Ishikawa (cell line): ENCODE measurements around the gene CCDC137.

Experiments used
- CEBPB ChIP-seq: IDR thresholded peaks from 2 replicates; pipeline ENCODE4 v1.6.1; 2012
- CREB1 ChIP-seq: IDR thresholded peaks from 2 replicates; pipeline ENCODE4 v1.6.1; 2012; ENCODE audit warnings: low read depth
- EGR1 ChIP-seq: IDR thresholded peaks from 2 replicates; pipeline ENCODE4 v1.6.1; 2012
- EP300 ChIP-seq: IDR thresholded peaks from 2 replicates; pipeline ENCODE4 v1.6.1; 2012; ENCODE audit warnings: borderline replicate concordance
- FOXM1 ChIP-seq: IDR thresholded peaks from 2 replicates; pipeline ENCODE4 v1.6.1; 2012; ENCODE audit warnings: low read depth, borderline replicate concordance
- NFIC ChIP-seq: IDR thresholded peaks from 2 replicates; pipeline ENCODE4 v1.6.1; 2012
- RAD21 ChIP-seq: IDR thresholded peaks from 2 replicates; pipeline ENCODE4 v1.6.1; 2012; ENCODE audit warnings: low read depth
- TAF1 ChIP-seq: IDR thresholded peaks from 2 replicates; pipeline ENCODE4 v1.6.1; 2012; ENCODE audit warnings: low read depth, mild to moderate bottlenecking
- TCF12 ChIP-seq: IDR thresholded peaks from 2 replicates; pipeline ENCODE4 v1.6.1; 2012; ENCODE audit warnings: low read depth
- TEAD4 ChIP-seq: IDR thresholded peaks from 2 replicates; pipeline ENCODE4 v1.6.1; 2012
- YY1 ChIP-seq: IDR thresholded peaks from 2 replicates; pipeline ENCODE4 v1.6.1; 2012; ENCODE audit warnings: low read depth
- ZBTB7A ChIP-seq: IDR thresholded peaks from 2 replicates; pipeline ENCODE4 v1.6.1; 2012; ENCODE audit warnings: low read depth
- TF ChIP-seq, protein P1 (sequence below): IDR thresholded peaks from 2 replicates; pipeline ENCODE4 v1.6.1; 2012
- TF ChIP-seq, protein P2 (sequence below): IDR thresholded peaks from 2 replicates; pipeline ENCODE4 v1.6.1; 2012
- TF ChIP-seq, protein P3 (sequence below): IDR thresholded peaks from 2 replicates; pipeline ENCODE4 v1.6.1; 2012; ENCODE audit warnings: low read depth, mild to moderate bottlenecking

CCDC137 gene

DNA sequence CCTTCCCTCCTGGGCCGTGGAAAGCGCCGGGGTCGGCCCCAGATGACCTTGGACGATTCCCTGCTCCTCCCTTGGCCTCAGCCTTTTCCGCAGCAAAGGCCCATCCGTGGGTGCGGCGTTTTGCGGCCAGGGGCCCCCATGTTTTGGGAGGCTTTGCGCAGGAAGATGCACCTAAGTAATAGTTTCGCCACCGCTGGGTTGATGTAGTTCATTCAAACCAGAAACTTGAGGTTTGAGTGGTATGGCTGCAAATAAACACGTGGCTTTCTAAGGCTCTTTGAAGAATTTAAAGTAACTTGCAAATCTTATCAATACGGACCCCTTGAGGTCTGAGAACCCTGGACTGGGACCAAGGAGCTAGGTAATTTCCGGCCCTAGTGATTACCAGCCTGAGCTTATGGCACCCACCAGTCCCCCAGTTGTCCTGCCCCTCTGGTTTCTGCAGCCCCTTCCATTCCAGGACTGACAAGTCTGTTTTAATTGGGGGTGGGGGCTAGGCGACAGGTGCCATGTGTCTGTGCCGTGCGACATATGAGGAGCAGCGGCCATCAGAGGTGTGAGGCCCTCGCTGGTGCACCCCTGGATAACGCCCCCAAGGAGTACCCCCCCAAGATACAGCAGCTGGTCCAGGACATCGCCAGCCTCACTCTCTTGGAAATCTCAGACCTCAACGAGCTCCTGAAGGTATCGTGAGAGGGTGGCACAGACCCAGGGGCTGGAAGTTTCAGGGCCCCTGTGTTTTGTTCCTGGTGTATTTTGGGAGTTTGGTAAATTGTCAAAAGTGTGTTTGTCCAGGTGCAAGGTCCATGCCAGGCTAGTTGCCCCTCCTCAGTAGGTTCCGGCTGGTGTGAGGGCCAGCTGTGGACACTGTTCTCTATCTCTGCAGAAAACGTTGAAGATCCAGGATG is 37.5 kb downstream of the CCDC137 start:
- TF ChIP-seq EGR1 (no peak), TAF1 (no peak), TCF12 (no peak), RAD21 (no peak), EP300 (no peak), FOXM1 (no peak)

DNA sequence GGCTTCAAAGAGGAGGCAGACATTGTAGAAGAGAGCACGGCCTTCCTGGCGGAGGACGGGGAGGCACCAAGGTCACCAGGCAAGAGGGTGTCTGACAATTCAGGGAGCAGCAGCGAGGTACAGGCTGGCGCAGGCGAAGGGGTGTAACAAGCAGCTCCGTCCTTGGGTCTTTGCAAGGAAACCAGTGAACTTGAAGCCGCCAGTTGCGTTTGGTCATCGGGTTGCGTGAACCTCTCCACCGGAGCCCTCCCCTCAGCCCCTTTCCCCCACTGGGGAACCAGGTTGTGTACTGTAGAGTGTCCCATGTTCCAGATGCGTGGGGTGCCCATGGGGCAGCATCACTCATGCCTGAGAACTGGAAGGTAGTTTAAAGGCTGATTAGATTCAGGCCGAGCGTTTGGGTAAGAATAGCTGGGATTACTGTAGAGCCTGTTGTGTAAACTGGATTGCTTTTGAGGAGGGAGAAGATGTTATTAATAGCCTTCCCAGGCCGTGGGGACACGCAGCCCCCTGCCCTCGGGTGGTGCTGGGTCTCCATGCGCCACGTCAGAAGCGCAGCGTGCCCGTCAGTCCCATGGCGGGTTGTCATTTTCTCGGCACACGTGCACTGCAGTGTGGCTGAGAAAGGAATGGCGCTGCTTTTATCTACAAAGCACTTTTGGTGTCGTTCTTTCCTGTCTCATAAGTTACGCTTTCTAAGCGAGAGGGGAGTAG is 39.1 kb downstream of the CCDC137 start:
- TF ChIP-seq RAD21 (no peak), TEAD4 (no peak), NFIC (no peak), TCF12 (no peak), YY1 (no peak), FOXM1 (no peak), TAF1 (no peak), EP300 (no peak), EGR1 (no peak), ZBTB7A (no peak), CREB1 (no peak), CEBPB (no peak)
- TF ChIP-seq, protein P1, sequence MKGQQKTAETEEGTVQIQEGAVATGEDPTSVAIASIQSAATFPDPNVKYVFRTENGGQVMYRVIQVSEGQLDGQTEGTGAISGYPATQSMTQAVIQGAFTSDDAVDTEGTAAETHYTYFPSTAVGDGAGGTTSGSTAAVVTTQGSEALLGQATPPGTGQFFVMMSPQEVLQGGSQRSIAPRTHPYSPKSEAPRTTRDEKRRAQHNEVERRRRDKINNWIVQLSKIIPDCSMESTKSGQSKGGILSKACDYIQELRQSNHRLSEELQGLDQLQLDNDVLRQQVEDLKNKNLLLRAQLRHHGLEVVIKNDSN: no peak
- TF ChIP-seq, protein P2, sequence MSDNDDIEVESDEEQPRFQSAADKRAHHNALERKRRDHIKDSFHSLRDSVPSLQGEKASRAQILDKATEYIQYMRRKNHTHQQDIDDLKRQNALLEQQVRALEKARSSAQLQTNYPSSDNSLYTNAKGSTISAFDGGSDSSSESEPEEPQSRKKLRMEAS: no peak
- TF ChIP-seq, protein P3, sequence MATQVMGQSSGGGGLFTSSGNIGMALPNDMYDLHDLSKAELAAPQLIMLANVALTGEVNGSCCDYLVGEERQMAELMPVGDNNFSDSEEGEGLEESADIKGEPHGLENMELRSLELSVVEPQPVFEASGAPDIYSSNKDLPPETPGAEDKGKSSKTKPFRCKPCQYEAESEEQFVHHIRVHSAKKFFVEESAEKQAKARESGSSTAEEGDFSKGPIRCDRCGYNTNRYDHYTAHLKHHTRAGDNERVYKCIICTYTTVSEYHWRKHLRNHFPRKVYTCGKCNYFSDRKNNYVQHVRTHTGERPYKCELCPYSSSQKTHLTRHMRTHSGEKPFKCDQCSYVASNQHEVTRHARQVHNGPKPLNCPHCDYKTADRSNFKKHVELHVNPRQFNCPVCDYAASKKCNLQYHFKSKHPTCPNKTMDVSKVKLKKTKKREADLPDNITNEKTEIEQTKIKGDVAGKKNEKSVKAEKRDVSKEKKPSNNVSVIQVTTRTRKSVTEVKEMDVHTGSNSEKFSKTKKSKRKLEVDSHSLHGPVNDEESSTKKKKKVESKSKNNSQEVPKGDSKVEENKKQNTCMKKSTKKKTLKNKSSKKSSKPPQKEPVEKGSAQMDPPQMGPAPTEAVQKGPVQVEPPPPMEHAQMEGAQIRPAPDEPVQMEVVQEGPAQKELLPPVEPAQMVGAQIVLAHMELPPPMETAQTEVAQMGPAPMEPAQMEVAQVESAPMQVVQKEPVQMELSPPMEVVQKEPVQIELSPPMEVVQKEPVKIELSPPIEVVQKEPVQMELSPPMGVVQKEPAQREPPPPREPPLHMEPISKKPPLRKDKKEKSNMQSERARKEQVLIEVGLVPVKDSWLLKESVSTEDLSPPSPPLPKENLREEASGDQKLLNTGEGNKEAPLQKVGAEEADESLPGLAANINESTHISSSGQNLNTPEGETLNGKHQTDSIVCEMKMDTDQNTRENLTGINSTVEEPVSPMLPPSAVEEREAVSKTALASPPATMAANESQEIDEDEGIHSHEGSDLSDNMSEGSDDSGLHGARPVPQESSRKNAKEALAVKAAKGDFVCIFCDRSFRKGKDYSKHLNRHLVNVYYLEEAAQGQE: no peak

DNA sequence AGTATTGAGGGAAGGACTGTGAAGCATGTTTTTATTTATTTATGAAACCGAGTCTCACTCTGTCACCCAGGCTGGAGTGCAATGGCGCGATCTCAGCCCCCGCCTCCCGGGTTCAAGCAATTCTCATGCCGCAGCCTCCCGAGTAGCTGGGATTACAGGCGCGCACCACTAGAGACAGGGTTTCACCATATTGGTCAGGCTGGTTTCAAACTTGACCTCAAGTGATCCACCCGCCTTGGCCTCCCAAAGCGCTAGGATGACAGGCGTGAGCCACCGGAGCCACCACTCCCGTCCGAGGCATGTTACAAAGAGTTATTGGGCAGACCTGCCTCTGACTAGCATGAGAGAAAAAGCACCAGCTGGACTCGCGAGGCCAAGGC is 39.7 kb downstream of the CCDC137 start:
- TF ChIP-seq CEBPB (no peak), FOXM1 (no peak), EP300 (no peak)

DNA sequence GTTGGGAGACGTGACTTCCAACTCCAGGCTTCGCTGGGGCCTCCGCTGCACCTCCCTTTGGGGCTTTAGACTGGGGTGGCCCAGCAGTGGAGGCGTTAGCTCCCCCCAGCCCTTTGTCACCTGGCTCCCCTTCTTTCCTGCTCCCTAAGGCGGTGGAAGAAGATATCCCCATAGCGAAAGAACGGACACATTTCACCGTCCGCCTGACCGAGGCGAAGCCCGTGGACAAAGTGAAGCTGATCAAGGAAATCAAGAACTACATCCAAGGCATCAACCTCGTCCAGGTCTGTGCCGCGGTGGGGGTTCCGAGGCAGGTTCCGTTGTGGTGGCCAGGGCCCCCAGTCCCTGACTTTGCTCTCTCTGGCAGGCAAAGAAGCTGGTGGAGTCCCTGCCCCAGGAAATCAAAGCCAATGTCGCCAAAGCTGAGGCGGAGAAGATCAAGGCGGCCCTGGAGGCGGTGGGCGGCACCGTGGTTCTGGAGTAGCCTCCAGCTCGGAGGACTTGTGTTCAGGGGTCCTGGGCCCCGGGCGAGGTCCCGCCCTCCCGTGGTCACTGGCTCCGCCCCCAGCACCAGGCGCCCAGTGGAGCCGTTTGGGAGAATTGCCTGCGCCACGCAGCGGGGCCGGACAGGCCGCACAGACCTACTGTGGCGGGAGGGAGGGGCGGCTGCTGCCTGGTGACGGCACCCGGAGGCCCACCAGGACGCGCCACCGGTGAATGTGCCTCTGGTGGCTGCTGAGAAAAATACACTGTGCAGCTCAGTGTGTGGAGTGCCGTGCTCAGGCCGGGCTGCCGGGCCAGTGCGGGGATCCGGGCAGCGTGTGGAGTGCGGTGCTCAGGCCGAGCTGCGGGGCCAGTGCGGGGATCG is 40.5 kb downstream of the CCDC137 start:
- TF ChIP-seq EGR1: no peak

DNA sequence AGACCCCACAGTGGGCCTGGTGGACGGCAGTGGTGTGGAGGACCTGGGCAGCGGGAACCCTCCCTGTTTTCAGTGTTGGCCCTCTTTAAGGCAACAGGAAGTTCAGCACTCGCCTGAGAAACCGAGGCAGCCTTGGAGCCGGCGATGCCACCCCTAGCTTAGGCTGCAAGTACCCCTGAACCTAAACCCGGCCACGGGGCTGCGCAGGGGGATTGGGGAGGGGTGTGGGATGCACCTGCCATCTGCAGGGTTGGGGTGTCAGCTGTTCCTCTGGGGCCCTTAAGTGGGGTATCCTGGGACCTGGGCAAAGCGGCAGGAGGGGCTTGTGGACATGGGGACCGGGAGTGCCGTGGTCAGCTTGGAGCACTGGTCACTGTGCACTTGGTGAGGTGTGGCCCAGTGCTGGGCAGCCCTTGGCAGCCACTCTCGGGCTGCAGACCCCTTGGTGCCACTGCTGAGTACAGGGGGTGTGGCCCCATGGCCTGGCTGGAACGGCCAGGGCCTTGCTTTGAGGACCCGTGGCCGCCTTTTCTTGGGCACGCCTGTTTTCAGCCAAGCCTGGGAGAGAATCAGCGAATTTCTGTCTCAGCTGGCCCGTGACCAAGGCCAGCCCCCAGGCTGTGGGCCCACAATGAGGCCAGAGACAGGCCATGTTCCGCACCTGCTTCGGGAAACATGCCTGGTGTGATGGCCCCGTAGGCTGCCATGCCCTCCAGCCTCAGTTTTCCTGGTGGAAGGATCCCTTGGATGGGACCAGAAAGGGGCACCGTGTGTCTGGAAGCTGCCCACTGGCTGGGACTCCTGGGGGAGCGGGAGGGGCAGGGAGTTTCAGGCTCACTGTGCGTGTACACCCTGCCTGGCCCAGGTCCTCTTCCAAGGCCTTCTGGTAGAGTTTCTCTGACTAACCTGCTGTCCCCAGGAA is 41.4 kb downstream of the CCDC137 start:
- TF ChIP-seq RAD21 (no peak), EP300 (no peak), NFIC (no peak), FOXM1 (no peak), TCF12 (no peak), CEBPB (no peak), TAF1 (no peak), TEAD4 (no peak), CREB1 (no peak), YY1 (no peak), EGR1 (no peak)
- TF ChIP-seq, protein P2: no peak
- TF ChIP-seq, protein P1: no peak
- TF ChIP-seq, protein P3: no peak
